DMS53 treated with DMSO at 0.1 percent for 48 hours (cell line): Measurements from ENCODE around the gene FUT1.
"Not testable (repeated sequence)": the region's sequence is repeated elsewhere in the genome, so short reads cannot be mapped to it uniquely, and the experiment has no call there.

Source experiments
- DNase-seq: peaks from one replicate; lab custom pipeline; 2025; ENCODE audit not compliant: unreplicated experiment; lab: John Stamatoyannopoulos, UW

FUT1 gene

DNA sequence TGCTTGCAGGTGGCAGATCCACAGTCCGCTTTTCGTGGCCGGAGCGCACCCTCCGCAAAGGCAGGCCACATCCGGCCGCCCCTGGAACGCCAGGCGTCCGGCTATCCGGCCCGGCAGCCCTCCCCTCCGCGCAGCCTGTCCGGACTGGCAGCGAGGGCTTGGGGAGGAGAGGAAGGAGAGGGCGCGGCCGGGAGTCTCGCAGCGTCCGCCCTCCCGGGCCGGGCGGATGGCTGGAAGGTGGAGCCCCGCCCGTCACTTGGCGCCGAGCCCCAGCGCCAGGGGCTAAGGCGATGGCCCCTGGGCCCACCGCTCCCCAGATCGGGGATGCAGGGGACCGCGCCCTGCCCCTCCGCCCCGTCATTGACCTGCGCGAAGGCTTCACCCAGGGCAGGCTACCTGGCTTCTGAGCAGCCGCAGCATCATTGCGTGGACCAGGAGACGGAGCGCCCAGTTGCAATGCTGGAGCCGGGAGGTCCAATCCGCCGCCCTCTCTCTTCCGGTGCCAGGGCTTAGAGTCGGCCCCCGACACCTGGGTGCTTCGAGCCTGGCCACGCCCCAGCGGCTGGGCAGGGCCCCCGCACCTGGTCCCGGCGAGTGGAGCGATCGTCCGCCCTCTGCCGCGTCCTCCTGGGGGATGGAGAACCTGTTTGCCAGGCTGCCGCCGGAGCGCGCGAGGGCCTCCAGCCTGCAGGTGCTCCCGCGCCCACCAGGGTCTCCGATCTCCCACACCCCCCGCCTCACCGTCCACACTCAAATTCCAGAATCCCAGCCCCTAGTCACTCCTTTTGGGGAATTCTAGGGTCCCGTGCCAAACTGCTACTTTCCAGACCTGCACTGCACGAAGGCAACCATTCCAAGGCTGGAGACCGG is at the start of gene FUT1:
TSS of gene FUT1 (minus strand) at position 146 of the 870 bp plus-strand sequence. CDS start 1,360 bp downstream, outside the sequence.
- DNase-seq = peak; percentile 97

DNA sequence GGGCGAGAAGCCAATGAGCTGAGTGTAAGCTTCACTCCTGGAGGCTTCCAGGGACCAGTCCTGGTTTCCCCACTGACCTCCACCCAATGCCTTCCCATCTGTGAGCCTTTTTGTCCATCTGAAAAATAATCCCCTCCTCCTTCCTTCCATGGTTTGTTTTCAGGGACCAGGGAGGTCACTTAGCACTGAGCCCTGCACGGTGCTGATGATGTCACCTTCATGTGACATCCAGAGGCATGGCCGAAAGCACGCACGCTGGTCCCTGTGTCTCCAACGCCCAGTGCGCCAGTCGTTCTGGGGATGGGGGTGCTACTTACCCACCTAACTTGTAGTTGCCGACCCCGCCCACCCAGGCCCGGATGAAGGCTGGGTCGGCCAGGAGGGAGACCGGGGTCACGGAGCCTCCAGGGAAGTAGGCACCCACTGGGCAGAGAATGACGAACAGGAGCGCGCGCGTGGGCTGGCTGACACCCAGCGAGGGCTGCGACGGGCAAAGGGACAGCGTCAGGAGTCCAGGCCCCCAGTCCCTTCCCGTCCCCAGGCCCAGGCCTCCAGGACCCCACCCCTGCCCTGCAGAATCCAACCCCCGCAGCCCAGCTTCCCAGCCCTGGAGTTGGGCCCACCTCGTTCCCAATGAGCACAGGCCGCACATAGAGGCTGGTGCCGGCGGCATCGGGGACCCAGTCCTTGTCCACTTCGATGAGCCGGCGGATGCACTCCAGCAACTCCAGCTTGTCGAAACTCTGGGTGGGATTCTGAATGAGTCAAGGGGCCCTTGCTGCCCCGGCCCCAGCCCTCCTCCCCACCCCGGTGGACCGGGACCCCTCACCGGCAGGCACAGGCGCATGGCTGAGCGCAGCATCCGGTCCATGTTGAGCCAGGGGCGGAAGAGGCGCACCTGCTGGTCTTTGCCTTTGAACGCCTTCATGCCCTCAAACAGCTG is 47.2 kb upstream of the FUT1 start:
- DNase-seq = no peak

GRCh38 chr19:48798937-48799336 is 46.5 kb upstream of the FUT1 start:
- DNase-seq = no peak

DNA sequence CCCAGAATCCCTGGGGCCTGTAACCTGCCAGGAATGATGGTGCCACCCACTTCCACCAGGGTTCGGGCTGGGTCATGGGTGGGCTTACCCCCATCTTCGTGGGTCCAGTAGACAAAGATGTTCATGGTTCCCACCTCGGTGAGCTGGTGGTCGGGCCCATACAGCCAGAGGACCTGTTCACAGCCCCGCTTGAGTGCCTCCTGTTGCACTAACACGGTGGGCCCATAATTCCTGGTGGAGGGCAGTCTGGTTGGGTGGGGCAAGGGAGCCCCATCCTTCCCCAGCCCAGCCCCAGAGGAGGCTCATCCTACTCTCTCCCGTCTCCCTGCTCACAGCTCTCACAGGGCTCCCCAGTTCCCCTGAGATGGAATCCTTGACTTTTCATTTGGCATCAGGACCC is 44.7 kb upstream of the FUT1 start:
- DNase-seq = no peak

DNA sequence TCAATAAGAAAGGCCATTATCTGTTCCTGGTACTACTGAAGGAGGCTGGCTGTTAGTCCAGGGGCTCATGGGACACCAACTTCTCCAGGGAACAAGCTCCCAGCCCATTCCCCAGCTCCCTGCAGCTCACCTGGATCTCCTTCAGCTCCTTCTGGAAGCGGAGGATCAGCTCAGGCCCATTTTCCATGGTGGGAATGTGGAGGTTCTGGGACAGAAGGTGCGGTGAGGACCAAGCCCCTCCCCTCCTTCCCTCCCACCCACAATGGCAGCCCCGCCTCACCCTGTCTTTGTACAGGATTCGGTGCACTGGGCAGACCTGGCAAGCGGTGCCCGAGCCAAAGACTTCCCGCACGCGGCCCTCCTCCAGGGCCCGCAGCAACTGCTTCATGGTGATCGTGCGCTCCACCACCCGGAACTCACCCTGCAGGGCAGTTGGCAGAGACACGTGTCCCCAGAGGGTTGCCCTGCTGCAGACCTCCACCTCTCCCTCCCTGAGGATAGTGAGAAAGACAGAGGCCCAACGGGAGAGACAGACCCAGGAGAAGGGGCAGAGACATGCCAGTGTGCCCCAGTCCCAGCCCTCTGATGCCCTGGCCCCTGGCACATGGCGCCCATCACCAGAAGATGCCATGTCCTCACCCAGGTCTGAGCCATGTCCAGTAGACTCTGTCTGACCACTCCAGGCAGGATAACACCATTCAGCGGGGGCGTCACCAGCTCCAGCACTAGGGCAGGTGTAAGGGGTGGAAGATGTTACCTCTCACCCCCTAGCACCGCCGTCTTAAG is 44.0 kb upstream of the FUT1 start:
- DNase-seq = no peak

DNA sequence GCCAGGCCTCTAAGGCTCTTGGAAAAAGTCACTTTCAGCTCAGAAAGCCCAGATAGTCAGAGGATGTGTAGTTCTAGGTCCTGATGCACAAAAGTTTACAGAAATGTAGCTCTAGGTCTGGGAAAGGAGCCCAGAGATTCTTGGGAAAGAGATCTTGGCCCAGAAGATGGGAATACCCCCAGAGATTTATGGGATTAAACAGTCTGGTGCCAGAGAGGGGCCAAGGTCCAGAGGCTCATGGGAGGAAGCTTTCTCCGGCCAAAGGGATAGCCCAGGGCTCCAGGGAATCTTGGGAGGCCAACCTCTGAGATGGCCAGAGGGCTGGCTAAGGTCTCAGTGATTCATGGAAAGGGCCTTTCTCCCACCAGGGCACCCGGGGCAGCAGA is 43.2 kb upstream of the FUT1 start:
- no peak for DNase-seq

DNA sequence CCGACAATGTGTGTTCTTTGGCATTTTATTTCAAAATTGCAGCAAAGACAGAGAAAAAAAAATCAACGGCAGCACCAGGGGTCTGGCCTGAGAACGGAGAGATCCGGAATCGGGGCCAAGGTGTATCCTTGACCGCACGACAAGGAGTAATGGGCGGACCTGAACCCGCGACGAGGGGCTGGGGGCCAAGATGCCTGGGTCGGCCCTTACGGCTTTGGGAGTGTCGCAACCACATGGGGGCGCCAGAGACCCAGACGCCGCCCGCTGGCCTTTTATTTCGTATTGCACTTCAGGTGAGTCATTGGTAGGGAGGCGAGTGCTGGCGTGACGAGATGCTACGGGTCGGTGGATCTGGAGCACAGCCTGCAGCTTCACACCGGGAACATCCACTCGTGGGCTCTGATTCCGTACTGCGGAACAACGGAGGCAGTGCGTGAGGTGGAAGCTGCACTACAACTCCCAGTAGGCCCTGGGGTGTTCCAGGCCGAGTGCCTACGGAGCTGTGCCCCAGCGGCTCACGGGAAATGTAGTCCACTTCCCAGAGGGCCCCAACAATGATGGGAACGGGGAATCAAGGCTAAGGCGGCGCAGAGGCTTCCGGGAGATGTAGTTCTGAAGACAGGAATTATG is 42.7 kb upstream of the FUT1 start:
- peak; percentile 99 for DNase-seq

DNA sequence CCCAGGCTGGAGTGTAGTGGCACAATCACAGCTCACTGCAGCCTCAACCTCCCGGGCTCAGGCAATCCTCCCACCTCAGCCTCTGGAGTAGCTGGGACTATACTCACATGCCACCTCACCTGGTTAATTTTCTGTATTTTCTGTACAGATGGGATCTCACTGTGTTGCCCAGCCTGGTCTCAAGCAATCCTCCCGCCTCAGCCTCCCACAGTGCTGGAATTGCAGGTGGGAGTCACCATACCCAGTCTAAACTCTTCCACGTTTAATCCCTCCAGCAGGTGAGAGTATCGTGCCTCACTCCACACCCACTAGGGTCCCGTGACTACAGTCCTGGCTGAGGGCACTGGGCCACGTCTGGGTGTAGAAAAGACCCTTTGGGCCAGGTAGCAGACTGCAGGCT is 41.9 kb upstream of the FUT1 start:
- no peak for DNase-seq

DNA sequence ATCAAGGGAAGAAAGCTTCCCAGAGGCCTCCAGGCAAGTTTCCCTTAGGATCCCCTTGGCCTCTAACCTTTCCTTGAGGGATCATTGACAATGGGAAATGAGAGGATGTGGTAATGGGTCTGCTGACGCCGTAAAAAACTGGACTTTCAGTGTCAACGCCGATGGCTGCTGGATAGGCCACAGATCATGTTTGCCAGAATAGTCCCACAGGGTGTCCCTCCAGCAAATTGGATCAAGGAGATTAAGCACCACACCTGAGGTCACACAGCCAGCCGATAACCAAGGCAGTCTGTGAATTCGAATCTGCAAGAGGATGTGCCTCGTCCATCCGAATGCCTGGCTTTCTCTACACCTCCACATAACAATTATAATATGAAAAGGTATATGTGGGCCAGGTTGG is 40.8 kb upstream of the FUT1 start:
- no peak for DNase-seq

DNA sequence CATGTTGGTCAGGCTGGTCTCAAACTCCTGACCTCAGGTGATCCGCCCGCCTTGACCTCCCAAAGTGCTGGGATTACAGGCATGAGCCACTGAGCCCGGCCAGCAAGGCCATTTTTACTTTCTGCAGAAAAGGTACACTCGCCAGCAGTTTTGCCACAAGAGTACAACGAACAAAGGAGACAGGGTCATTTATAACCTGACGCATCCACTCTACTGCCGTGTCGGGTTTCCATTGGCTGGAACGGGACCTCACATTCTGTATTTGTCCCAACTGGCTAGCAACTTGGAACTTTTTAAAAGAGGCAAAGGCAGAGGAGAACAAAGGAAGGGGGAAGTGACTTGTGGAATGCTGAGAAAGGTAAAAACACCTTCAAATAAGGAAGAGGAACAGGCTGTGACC is 34.9 kb upstream of the FUT1 start:
- not testable (repeated sequence) for DNase-seq

DNA sequence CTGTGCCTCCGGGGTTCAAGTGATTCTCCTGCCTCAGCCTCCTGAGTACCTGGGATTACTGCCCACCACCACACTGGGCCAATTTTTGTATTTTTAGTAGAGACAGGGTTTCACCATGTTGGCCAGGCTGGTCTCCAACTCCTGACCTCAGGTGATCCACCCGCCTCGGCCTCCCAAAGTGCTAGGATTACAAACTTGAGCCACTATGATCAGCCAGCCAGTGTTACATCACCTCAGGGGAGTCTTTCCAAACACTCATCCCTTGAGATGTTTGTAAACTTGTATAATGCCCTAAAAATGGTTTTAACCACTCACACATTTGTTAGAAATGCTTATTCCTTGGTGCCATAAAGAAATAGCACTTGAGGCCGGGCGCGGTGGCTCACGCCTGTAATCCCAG is 34.0 kb upstream of the FUT1 start:
- DNase-seq = not testable (repeated sequence)

DNA sequence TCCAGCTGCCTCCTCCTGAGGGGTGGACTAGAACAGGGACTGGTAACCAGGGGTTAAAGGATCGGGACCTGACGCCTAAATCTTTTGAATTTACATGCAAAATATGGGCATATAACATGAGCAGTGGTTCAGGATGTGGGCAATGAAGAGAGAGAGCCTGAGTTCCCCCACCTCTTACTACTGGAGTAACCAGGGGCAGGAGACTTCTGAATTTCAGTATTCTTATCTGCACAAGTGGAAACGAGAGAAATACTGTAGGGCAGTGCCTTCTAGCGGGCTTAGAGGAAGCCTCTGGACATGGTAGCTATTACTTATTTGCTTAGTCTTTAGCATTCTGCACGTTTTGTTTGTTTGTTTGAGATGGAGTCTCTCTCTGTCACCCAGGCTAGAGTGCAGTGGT is 32.1 kb upstream of the FUT1 start:
- DNase-seq = peak; percentile 24

GRCh38 chr19:48780631-48781391 is 28.4 kb upstream of the FUT1 start:
- peak; percentile 37 for DNase-seq

GRCh38 chr19:48779636-48780035 is 27.2 kb upstream of the FUT1 start:
- no peak for DNase-seq

GRCh38 chr19:48777720-48778119 is 25.3 kb upstream of the FUT1 start:
- DNase-seq = no peak

DNA sequence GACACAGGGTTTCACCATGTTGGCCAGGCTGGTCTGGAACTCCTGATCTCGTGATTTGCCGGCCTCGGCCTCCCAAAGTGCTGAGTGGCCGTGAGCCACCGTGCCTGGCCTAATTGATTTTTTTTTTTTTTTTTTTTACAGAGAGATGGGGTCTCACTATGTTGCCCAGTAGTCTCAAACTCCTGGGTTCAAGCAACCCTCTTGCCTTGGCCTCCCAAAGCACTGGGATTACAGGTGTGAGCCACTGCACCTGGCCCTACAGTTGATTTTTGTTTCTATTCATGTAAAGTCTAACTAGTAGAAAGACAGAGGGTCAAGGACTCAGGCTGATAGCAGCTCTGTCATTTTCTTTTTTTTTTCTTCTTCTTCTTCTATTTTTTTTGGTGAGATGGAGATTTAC is 24.7 kb upstream of the FUT1 start:
- DNase-seq = no peak

DNA sequence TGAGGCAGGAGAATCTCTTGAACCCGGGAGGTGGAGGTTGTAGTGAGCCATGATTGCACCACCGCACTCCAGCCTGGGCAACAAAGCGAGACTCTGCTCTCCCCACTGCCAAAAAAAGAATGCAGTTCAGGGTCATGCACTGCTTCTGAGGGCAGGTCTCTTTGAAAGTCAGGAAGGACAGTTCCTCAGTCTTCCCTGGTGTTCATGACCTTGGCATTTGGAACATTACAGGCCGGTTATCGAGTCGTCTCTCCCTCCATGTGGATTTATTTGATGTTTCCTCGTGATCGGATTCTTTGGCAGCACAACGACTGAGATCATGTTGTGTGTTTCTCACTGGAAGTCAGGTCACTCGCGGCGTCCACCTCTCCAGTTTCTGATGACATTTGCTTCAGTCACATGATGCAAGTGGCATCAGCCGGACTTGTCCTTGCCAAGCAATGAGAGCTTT is 20.1 kb upstream of the FUT1 start:
- DNase-seq = no peak

DNA sequence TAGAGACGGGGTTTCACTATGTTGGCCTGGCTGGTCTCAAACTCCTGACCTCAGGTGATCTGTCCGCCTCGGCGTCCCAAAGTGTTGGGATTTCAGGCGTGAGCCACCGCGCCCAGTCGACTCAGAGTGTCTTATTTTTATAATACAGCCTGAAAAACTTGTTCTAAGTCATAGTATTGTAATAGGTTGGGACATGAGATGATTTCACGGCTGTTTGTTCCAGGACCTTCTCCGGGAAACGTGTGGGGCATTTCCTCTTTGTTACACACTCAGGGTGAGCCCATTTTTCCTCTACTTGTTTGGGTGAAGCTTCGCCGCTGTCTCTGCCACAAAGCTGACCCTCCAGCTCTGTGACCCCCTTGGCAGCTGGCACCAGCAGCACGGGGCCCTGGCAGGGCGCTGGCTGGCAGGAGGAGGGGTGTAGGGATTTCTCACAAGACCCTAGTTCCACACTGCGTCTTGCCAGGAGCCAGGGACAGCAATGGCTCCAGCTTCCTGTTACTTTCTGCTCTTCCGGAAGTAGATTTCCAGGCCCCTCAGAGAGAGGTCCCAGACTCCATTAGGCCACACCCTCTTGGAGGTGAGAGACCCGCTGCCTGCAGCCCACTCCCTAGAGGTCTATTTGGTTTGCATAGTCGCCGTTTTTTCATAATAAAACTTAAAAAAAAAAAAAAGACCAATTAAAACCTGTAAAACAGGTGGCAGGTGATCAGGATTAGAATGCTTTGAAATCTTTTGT is 18.5 kb upstream of the FUT1 start:
- no peak for DNase-seq

DNA sequence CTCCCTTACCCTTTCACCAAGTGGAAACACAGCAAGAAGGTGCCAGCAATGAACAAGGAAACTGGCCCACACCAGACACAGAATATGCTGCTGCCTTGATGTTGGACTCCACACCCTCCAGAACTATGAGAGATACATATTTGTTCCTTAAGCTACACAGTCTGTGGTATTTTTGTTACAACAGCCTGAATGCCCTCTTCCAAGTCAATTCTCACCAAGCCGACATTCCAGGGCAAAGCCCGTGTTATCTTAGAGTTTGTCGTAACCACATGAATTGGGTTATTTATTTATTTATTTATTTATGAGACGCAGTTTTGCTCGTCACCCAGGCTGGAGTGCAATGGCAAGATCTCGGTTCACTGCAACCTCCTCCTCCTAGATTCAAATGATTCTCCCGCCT is 17.8 kb upstream of the FUT1 start:
- DNase-seq = no peak
